ENCODE results near the gene ENKUR. TPM values are rescaled to one million over a fixed set of nuclear protein-coding genes. Genes with fewer than 3 reads are reported as not detected.

Gene ENKUR
- total RNA-seq, 1 experiment from 2014 or later: not detected

GRCh38 chr10:24953675-24954074 is 62.3 kb downstream of the ENKUR start:
- Histone ChIP-seq H3K79me2 (ENCODE audit: low read length) (no peaks in the 10 kb centered on the region), H3K36me3 (ENCODE audit: low read depth, low read length) (no peaks in the 10 kb centered on the region), H3K9me3 (ENCODE audit: low read length) (no peaks in the 10 kb centered on the region), H3K4me2 (ENCODE audit: low read length) (peak overlapping the region; percentile 84), H3K9me2 (replicated peaks; ENCODE audit: low read length) (no peaks in the 10 kb centered on the region), H3K27ac (ENCODE audit: low read length) (peak overlapping the region; percentile 47), H4K20me1 (ENCODE audit: low read length) (no peaks in the 10 kb centered on the region), H3K4me1 (ENCODE audit: insufficient read depth, low read length) (peaks cover 35% of the 10 kb centered on the region), H3F3A (ENCODE audit: low read length, unreplicated experiment) (no peaks in the 10 kb centered on the region), H3K9ac (ENCODE audit: low read length) (peak overlapping the region; percentile 76; the same call in 1 of the 2 replicates), H3K27me3 (ENCODE audit: low read length) (no peaks in the 10 kb centered on the region), H3K4me3 (ENCODE audit: low read length) (no peak overlapping the region), H2AFZ (ENCODE audit: low read length) (peak overlapping the region; percentile 83; the same call in 1 of the 2 replicates)
- CTCF ChIA-PET: no interaction called here
- no TSS peak for BruUV-seq (replicated peaks)
- intact Hi-C loops (cut with micrococcal nuclease): no loop called here
- TF ChIP-seq EZH2 (IDR thresholded peaks at IDR 0.05; ENCODE audit: low read length, unreplicated experiment) (no peak), CTCF (conservative IDR thresholded peaks at IDR 0.05; ENCODE audit: low read depth, low read length) (no peak), EZH2phosphoT487 (IDR thresholded peaks at IDR 0.05; ENCODE audit: borderline replicate concordance, low read length) (no peak)
- no peak for ATAC-seq
- no peak for DNase-seq
- POLR2A ChIA-PET (ENCODE audit: unreplicated experiment): no interaction called here

GRCh38 chr10:24952707-24953645 is 63.0 kb downstream of the ENKUR start:
- Histone ChIP-seq H3K79me2 (ENCODE audit: low read length) (no peaks in the 10 kb centered on the region), H3K9me3 (ENCODE audit: low read length) (no peaks in the 10 kb centered on the region), H3K27me3 (ENCODE audit: low read length) (no peaks in the 10 kb centered on the region), H3K36me3 (ENCODE audit: low read depth, low read length) (no peaks in the 10 kb centered on the region), H4K20me1 (ENCODE audit: low read length) (no peaks in the 10 kb centered on the region), H2AFZ (ENCODE audit: low read length) (peak overlapping the region; percentile 83), H3K4me3 (ENCODE audit: low read length) (peak overlapping the region; percentile 68), H3K9ac (ENCODE audit: low read length) (peak overlapping the region; percentile 76), H3K4me1 (ENCODE audit: insufficient read depth, low read length) (peaks cover 34% of the 10 kb centered on the region), H3K4me2 (ENCODE audit: low read length) (peak overlapping the region; percentile 84), H3K27ac (ENCODE audit: low read length) (peak overlapping the region; percentile 47), H3F3A (ENCODE audit: low read length, unreplicated experiment) (no peaks in the 10 kb centered on the region), H3K9me2 (replicated peaks; ENCODE audit: low read length) (no peaks in the 10 kb centered on the region)
- BruUV-seq (replicated peaks): no TSS peak
- ATAC-seq (peak; percentile 61), DNase-seq (peak; percentile 39)
- ChIA-PET POLR2A (ENCODE audit: unreplicated experiment) (no interaction called here), CTCF (no interaction called here)
- intact Hi-C loops (cut with micrococcal nuclease): no loop called here
- TF ChIP-seq EZH2phosphoT487 (IDR thresholded peaks at IDR 0.05; ENCODE audit: borderline replicate concordance, low read length): no peak
- no peak; the same call in 1 of the 2 replicates for TF ChIP-seq CTCF (conservative IDR thresholded peaks at IDR 0.05; ENCODE audit: low read depth, low read length)
- no peak for TF ChIP-seq EZH2 (IDR thresholded peaks at IDR 0.05; ENCODE audit: low read length, unreplicated experiment)

All from PC-3 (cell line).